ENCODE results near the gene KLHL6. TPM values are rescaled to one million over a fixed set of nuclear protein-coding genes. Genes with fewer than 3 reads are reported as not detected.

Gene KLHL6
- total and polyA plus RNA-seq, 10 of the 15 experiments (the other 5 are each of a cell fraction or from before 2014, with no cell fraction given), result 4.0 to 91.8 (median 24.4) TPM

GRCh38 chr3:183506674-183507320, 48.7 kb downstream of the KLHL6 start:
- H3K4me1 ChIP-seq (ENCODE audit: control insufficient read depth, insufficient read depth, low read length), result peaks cover 4% of the 10 kb centered on the region
- H3K36me3 ChIP-seq (ENCODE audit: control insufficient read depth in 2 of 2, insufficient read depth in 2 of 2, low read length in 1 of 2), result peaks cover 0 to 9% of the 10 kb centered on the region in 2 experiments; a peak in 2 of 4 replicates
- TF ChIP-seq SPI1 (IDR thresholded peaks at IDR 0.05; ENCODE audit: borderline replicate concordance, insufficient read depth, low read depth, low read length) (0 out of 2 replicates have a peak, but pooled peaks have one; percentile 35), TCF3 (IDR thresholded peaks at IDR 0.05; ENCODE audit: borderline replicate concordance, insufficient read depth, low read depth, low read length) (no peak), HCFC1 (IDR thresholded peaks at IDR 0.05; ENCODE audit: low read length) (no peak), LARP7 (IDR thresholded peaks at IDR 0.05) (no peak), RAD21 (IDR thresholded peaks at IDR 0.05; ENCODE audit: insufficient read depth, low read depth, low read length) (no peak), SP1 (IDR thresholded peaks at IDR 0.05; ENCODE audit: low read depth, low read length) (no peak)
- TF ChIP-seq, protein P1, sequence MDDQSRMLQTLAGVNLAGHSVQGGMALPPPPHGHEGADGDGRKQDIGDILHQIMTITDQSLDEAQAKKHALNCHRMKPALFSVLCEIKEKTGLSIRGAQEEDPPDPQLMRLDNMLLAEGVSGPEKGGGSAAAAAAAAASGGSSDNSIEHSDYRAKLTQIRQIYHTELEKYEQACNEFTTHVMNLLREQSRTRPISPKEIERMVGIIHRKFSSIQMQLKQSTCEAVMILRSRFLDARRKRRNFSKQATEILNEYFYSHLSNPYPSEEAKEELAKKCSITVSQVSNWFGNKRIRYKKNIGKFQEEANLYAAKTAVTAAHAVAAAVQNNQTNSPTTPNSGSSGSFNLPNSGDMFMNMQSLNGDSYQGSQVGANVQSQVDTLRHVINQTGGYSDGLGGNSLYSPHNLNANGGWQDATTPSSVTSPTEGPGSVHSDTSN (IDR thresholded peaks at IDR 0.05; ENCODE audit: insufficient replicate concordance, low read depth, low read length), result no peak
- H3K4me3 ChIP-seq, result no peak overlapping the region
- in situ Hi-C loops (cut with MboI), result no loop called here
- CTCF ChIA-PET, result interaction anchor here (0.8 to 1.5 kb wide), 7 partner anchors 10 to 138 kb away, joined by 3 to 5 read pairs (median 3); no protein-coding TSS in a partner anchor
- H3K79me2 ChIP-seq (ENCODE audit: control insufficient read depth, insufficient read depth, low read length), result no peaks in the 10 kb centered on the region
- WGBS (ENCODE audit: insufficient coverage, insufficient replicate concordance, low lambda C conversion rate, missing lambda C conversion rate), result 21% methylated on average over 3 of the region's 3 CpGs
- POLR2A ChIA-PET, result interaction anchor here (0.6 to 2.2 kb wide), 3 partner anchors 10 to 202 kb away, joined by 3 to 7 read pairs (median 4); no protein-coding TSS in a partner anchor
- H4K20me1 ChIP-seq (ENCODE audit: control insufficient read depth, insufficient read depth), result no peaks in the 10 kb centered on the region
- H3K9me3 ChIP-seq (replicated peaks; ENCODE audit: control insufficient read depth, insufficient read depth, low read length), result no peaks in the 10 kb centered on the region
- RAD21 ChIA-PET (ENCODE audit: unreplicated experiment), result interaction anchor here (1.1 to 1.6 kb wide), 6 partner anchors 21 to 46 kb away, joined by 3 to 4 read pairs (median 3); no protein-coding TSS in a partner anchor
- no peak overlapping the region for H3K9ac ChIP-seq (ENCODE audit: control insufficient read depth, insufficient read depth, low read length)
- SMC1A ChIA-PET (ENCODE audit: uncharacterized antibody, unreplicated experiment), result interaction anchor here (0.7 to 1.7 kb wide), 12 partner anchors 9 to 45 kb away, joined by 3 to 6 read pairs (median 4); no protein-coding TSS in a partner anchor
- H2AFZ ChIP-seq (ENCODE audit: control insufficient read depth, low read depth, low read length), result no peak overlapping the region
- H3K27me3 ChIP-seq (replicated peaks in 1 of 2; ENCODE audit: control insufficient read depth in 2 of 2, insufficient read depth in 2 of 2, low read length in 1 of 2), result no peaks in the 10 kb centered on the region
- ATAC-seq (no peak; the same call in 2 of the 3 replicates), FAIRE-seq (no peak), DNase-seq (ENCODE audit: low read depth, low spot score) (no peak)
- intact Hi-C loops (cut with micrococcal nuclease; ENCODE audit: unreplicated experiment), result no loop called here
- no peak overlapping the region for H3K4me2 ChIP-seq (ENCODE audit: control insufficient read depth, insufficient read depth)
- BruUV-seq (replicated peaks), result no TSS peak
- H3K27ac ChIP-seq (ENCODE audit: control insufficient read depth, insufficient read depth), result no peak overlapping the region
